K562 (cell line): ENCODE results near the gene CD96. TPM values are rescaled to one million over a fixed set of nuclear protein-coding genes. Genes with fewer than 3 reads are reported as not detected.

ENCODE experiments used
- ATAC-seq: fragments of 200-7000 bp; cut with Tn5 transposase; 3 replicates; pipeline ENCODE4 v1.9.1; 2020; ENCODE audit warnings: moderate library complexity
- BruUV-seq: library from RNA; stranded (reverse); fragments of 400-500 nt; replicated peaks from 2 replicates; lab custom pipeline; 2021; lab: Mats Ljungman, UMichigan
- CTCF ChIA-PET: fragments of 300-600 bp; formaldehyde crosslinking; extraction: SDS; loops from one replicate; lab custom pipeline; 2021; ENCODE audit warnings: low intra/inter-chr PET ratio; lab: Yijun Ruan, JAX
- POLR2A ChIA-PET: fragments of 300-600, 350-650 bp; sonication (Branson Sonifier 250); formaldehyde crosslinking; extraction: SDS; loops from one replicate; lab custom pipeline; 2021; ENCODE audit warnings: antibody characterized with exemption, inconsistent platforms; lab: Yijun Ruan, JAX
- DNase-seq, 4 experiments: peaks; one replicate each; pipeline versions ENCODE4 v3.0.0 to v3.0.0-alpha.2; 2011 to 2018; ENCODE audit warnings: low spot score in 3 of 4, mixed read lengths in 3 of 4; ENCODE audit errors: extremely low read depth in 1 of 4
- FAIRE-seq: peaks from 2 replicates; lab custom pipeline; 2011; peaks lifted over from hg19 to GRCh38; lab: Jason Lieb, UNC
- H2AFZ ChIP-seq: 2 replicates; pipeline ENCODE4 v1.6.0; 2011; ENCODE audit warnings: low read depth, low read length, control low read depth, inconsistent platforms
- H3K27ac ChIP-seq: fragments of 200-600 bp; 3 replicates; pipeline ENCODE4 v1.8.0; 2011; ENCODE audit warnings: low read depth, mild to moderate bottlenecking, control low read depth, inconsistent platforms, low read length, moderate library complexity, mixed read lengths; ENCODE audit errors: extremely low read depth
- H3K27me3 ChIP-seq, 2 experiments: fragments of 300-600 bp in 1 of 2; 2 replicates in 1 of 2; 3 replicates in 1 of 2; pipeline versions ENCODE4 v1.6.0 to v1.8.0; 2011; ENCODE audit warnings: inconsistent platforms in 2 of 2, low read length in 2 of 2, mild to moderate bottlenecking in 1 of 2, mixed read lengths in 1 of 2, moderate library complexity in 1 of 2; ENCODE audit not compliant: control insufficient read depth in 2 of 2, insufficient read depth in 2 of 2
- H3K36me3 ChIP-seq: fragments of 300-600 bp; 3 replicates; pipeline ENCODE4 v1.8.0; 2011; ENCODE audit warnings: mild to moderate bottlenecking, low read length, inconsistent platforms; ENCODE audit not compliant: control insufficient read depth, insufficient read depth
- H3K4me1 ChIP-seq, 2 experiments: fragments of 200-600 bp in 1 of 2; replicated peaks in 1 of 2; 2 replicates in 1 of 2; 3 replicates in 1 of 2; pipeline versions ENCODE4 v1.5.1 to v1.8.0; 2011; ENCODE audit warnings: inconsistent platforms in 2 of 2, low read length in 2 of 2, mild to moderate bottlenecking in 1 of 2, mixed read lengths in 1 of 2, moderate library complexity in 1 of 2; ENCODE audit not compliant: control insufficient read depth in 2 of 2, insufficient read depth in 2 of 2
- H3K4me2 ChIP-seq: 2 replicates; pipeline ENCODE4 v1.6.1; 2011; ENCODE audit warnings: low read length, control low read depth, inconsistent platforms, mixed read lengths; ENCODE audit not compliant: insufficient read depth
- H3K4me3 ChIP-seq: fragments of 200-600 bp; sonication (generic), shearing (Covaris generic); 2 replicates; pipeline ENCODE4 v1.5.1; 2016; ENCODE audit warnings: control low read depth, inconsistent platforms
- H3K79me2 ChIP-seq: fragments of 200-600 bp; 3 replicates; pipeline ENCODE4 v1.8.0; 2011; ENCODE audit warnings: low read length, inconsistent platforms; ENCODE audit not compliant: control insufficient read depth, insufficient read depth
- H3K9ac ChIP-seq, 2 experiments: 2 replicates each; pipeline versions ENCODE4 v1.6.0 to v1.6.1; 2011; ENCODE audit warnings: low read depth in 2 of 2, low read length in 2 of 2, control low read depth in 1 of 2, inconsistent platforms in 1 of 2, mild to moderate bottlenecking in 1 of 2, mixed read lengths in 1 of 2; ENCODE audit not compliant: insufficient read depth in 1 of 2
- H3K9me1 ChIP-seq: one replicate; pipeline ENCODE4 v1.6.0; 2011; ENCODE audit warnings: inconsistent platforms, mild to moderate bottlenecking, low read length, moderate library complexity; ENCODE audit not compliant: control insufficient read depth, insufficient read depth
- H3K9me3 ChIP-seq: replicated peaks from 2 replicates; pipeline ENCODE4 v1.5.1; 2011; ENCODE audit warnings: low read depth, low read length, inconsistent platforms; ENCODE audit not compliant: control insufficient read depth, insufficient read depth
- H4K20me1 ChIP-seq: replicated peaks from 2 replicates; pipeline ENCODE4 v1.6.1; 2011; ENCODE audit warnings: low read length, inconsistent platforms, mixed read lengths; ENCODE audit not compliant: control insufficient read depth, insufficient read depth
- ARID2 ChIP-seq: fragments of 450-650 bp; IDR thresholded peaks from 2 replicates; pipeline ENCODE4 v1.6.1; 2017; ENCODE audit warnings: antibody characterized with exemption, mild to moderate bottlenecking
- BACH1 ChIP-seq: fragments of 200-800 bp; sonication (Bioruptor generic); IDR thresholded peaks from 2 replicates; pipeline ENCODE4 v1.6.1; 2016; ENCODE audit warnings: missing genetic modification characterization, missing compliant biosample characterization
- GTF2A2 ChIP-seq: IDR thresholded peaks from 2 replicates; pipeline ENCODE4 v1.6.1; 2016; ENCODE audit warnings: mild to moderate bottlenecking, missing genetic modification characterization, missing compliant biosample characterization
- KDM4B ChIP-seq, 2 experiments: fragments of 450-650 bp in 1 of 2; sonication (generic) in 1 of 2; IDR thresholded peaks; 2 replicates each; pipeline ENCODE4 v1.6.1; 2016 to 2017; ENCODE audit warnings: borderline replicate concordance in 2 of 2, antibody characterized with exemption in 1 of 2, low read depth in 1 of 2, mild to moderate bottlenecking in 1 of 2
- LEF1 ChIP-seq: fragments of 450-650 bp; IDR thresholded peaks from 2 replicates; pipeline ENCODE4 v1.6.1; 2016; ENCODE audit warnings: mild to moderate bottlenecking
- NRF1 ChIP-seq, 2 experiments: fragments of 450-650 bp; IDR thresholded peaks in 1 of 2; conservative IDR thresholded peaks in 1 of 2; 2 replicates each; pipeline ENCODE4 v1.6.1; 2014; ENCODE audit warnings: mild to moderate bottlenecking in 2 of 2
- PHF20 ChIP-seq: fragments of 450-650 bp; IDR thresholded peaks from 2 replicates; pipeline ENCODE4 v1.6.1; 2018; ENCODE audit not compliant: partially characterized antibody
- POU5F1 ChIP-seq: fragments of 150-350 bp; IDR thresholded peaks from 2 replicates; pipeline ENCODE4 v1.6.1; 2014; ENCODE audit warnings: borderline replicate concordance, low read length, low read depth, mild to moderate bottlenecking; ENCODE audit not compliant: partially characterized antibody
- ZNF197 ChIP-seq: fragments of 200-800 bp; sonication (Bioruptor generic); IDR thresholded peaks from 2 replicates; pipeline ENCODE4 v1.6.1; 2016; ENCODE audit warnings: low read depth, missing genetic modification characterization, missing compliant biosample characterization
- ZNF507 ChIP-seq: conservative IDR thresholded peaks from 2 replicates; pipeline ENCODE4 v1.6.1; 2017; ENCODE audit warnings: missing genetic modification characterization, missing compliant biosample characterization
- ZNF584 ChIP-seq: fragments of 200-800 bp; sonication (Bioruptor generic); IDR thresholded peaks from 2 replicates; pipeline ENCODE4 v1.6.1; 2016; ENCODE audit warnings: low read depth, mild to moderate bottlenecking, missing genetic modification characterization, missing compliant biosample characterization
- ZNF717 ChIP-seq: fragments of 250-450 bp; sonication (Bioruptor Pico); IDR thresholded peaks from 2 replicates; pipeline ENCODE4 v1.5.0; 2021
- ZNF766 ChIP-seq: fragments of 200-800 bp; sonication (Bioruptor generic); conservative IDR thresholded peaks from 2 replicates; pipeline ENCODE4 v1.6.1; 2016; ENCODE audit warnings: missing genetic modification characterization, missing compliant biosample characterization
- WGBS: fragments of 100-300 bp; shearing (Covaris generic); methylation state at CpG from one replicate; pipeline ENCODE4 v1.1.6; 2016; ENCODE audit warnings: low coverage, mixed read lengths; ENCODE audit not compliant: insufficient coverage; ENCODE audit errors: missing lambda C conversion rate; 5-methylcytosine and 5-hydroxymethylcytosine counted together
- in situ Hi-C: fragments of 300-500 bp; cut with MboI; formaldehyde crosslinking; loops from 4 replicates; pipeline ENCODE4 v1.15.0; 2018; ENCODE audit warnings: inconsistent platforms, mixed read lengths
- intact Hi-C: fragments of 100-400 bp; cut with micrococcal nuclease; formaldehyde crosslinking; loops from 2 replicates; pipeline ENCODE4 v1.14.2; 2022
- polyA plus RNA-seq, 8 experiments: library from polyadenylated mRNA; depleted of rRNA in 4 of 8; stranded (reverse) in 5 of 8; unstranded in 3 of 8; fragments of >200 nt; fragmentation: Nextera tagmentation in 2 of 8; fragmentation: Illumina TruSeq in 1 of 8; extraction: Ambion mirVana in 2 of 8; extraction: Trizol in 1 of 8; gene quantifications; 2 replicates each; pipeline versions ENCODE4 v1.2.1 to v1.2.3, GENCODE V29; 2011 to 2014; ENCODE audit warnings: inconsistent platforms in 1 of 8, missing spikeins in 1 of 8
- total RNA-seq, 7 experiments: library from RNA; depleted of rRNA in 6 of 7; stranded (reverse); fragments of >200 nt in 6 of 7; fragmentation: Illumina TruSeq in 2 of 7; extraction: Trizol in 2 of 7; gene quantifications; 2 replicates each; pipeline versions ENCODE4 v1.2.1 to v1.2.3, GENCODE V29; 2011 to 2021; ENCODE audit warnings: low replicate concordance in 1 of 7
- TF ChIP-seq, protein P1 (sequence below): fragments of 450-650 bp; IDR thresholded peaks from 2 replicates; pipeline ENCODE4 v1.6.1; 2017; ENCODE audit warnings: mild to moderate bottlenecking, moderate library complexity
- TF ChIP-seq, protein P2 (sequence below): fragments of 450-650 bp; formaldehyde crosslinking; conservative IDR thresholded peaks from 2 replicates; pipeline ENCODE4 v1.4.0; 2022; ENCODE audit warnings: mild to moderate bottlenecking, missing genetic modification characterization
- TF ChIP-seq, protein P3 (sequence below), 2 experiments: fragments of 450-650 bp; IDR thresholded peaks; 2 replicates each; pipeline ENCODE4 v1.6.1; 2018; ENCODE audit warnings: mild to moderate bottlenecking in 2 of 2, low read depth in 1 of 2; ENCODE audit not compliant: partially characterized antibody in 2 of 2

Gene CD96
- total and polyA plus RNA-seq, 9 of the 15 experiments (the other 6 are each of a cell fraction or from before 2014, with no cell fraction given), result 0.32 to 5.7 (median 1.2) TPM

DNA sequence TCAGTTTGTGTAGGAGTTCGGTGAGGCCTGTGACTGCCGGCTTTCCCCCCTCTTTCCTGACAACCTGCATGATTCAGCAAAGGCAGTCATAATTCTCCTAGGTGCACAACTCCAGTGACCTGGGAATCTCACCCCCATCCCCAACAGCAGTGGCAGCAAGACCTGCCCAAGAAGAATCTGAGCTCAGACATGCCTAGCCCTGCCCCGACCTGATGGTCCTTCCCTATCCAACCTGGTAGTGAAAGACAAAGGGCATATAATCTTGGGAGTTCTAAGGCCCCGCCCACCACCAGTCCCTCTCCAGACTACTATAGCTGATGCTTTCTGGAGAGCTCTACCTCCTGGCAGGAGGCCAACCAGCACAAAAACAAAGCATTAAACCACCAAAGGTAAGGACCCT is 97.3 kb downstream of the CD96 start:
- no peaks in the 10 kb centered on the region for H3K9me1 ChIP-seq
- H3K27me3 ChIP-seq, result no peaks in the 10 kb centered on the region
- H3K4me3 ChIP-seq, result no peak overlapping the region
- H3K27ac ChIP-seq, result no peak overlapping the region
- no peak overlapping the region for H3K4me2 ChIP-seq
- H3K9me3 ChIP-seq, result no peaks in the 10 kb centered on the region
- ChIA-PET CTCF (no interaction called here), POLR2A (no interaction called here)
- H3K79me2 ChIP-seq, result no peaks in the 10 kb centered on the region
- FAIRE-seq, result no peak
- H3K4me1 ChIP-seq, result no peaks in the 10 kb centered on the region
- no peak overlapping the region for H3K9ac ChIP-seq
- no peak overlapping the region for H2AFZ ChIP-seq
- TF ChIP-seq ZNF717 (CRISPR knock-in tag) (no peak), ZNF584 (CRISPR knock-in tag) (no peak), POU5F1 (no peak), ZNF507 (tag) (no peak), BACH1 (tag) (no peak), KDM4B (IDR thresholded peaks at IDR 0.05; ENCODE audit: borderline replicate concordance in 2 of 2, low read depth in 1 of 2) (no peak), GTF2A2 (tag) (no peak), ZNF197 (CRISPR knock-in tag) (no peak), ZNF766 (no peak), ARID2 (no peak), NRF1 (conservative IDR thresholded peaks at IDR 0.05 in 1 of 2, IDR thresholded peaks at IDR 0.05 in 1 of 2) (no peak), PHF20 (no peak), LEF1 (no peak)
- TF ChIP-seq, protein P1, sequence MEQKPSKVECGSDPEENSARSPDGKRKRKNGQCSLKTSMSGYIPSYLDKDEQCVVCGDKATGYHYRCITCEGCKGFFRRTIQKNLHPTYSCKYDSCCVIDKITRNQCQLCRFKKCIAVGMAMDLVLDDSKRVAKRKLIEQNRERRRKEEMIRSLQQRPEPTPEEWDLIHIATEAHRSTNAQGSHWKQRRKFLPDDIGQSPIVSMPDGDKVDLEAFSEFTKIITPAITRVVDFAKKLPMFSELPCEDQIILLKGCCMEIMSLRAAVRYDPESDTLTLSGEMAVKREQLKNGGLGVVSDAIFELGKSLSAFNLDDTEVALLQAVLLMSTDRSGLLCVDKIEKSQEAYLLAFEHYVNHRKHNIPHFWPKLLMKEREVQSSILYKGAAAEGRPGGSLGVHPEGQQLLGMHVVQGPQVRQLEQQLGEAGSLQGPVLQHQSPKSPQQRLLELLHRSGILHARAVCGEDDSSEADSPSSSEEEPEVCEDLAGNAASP, result no peak
- TF ChIP-seq, protein P2, sequence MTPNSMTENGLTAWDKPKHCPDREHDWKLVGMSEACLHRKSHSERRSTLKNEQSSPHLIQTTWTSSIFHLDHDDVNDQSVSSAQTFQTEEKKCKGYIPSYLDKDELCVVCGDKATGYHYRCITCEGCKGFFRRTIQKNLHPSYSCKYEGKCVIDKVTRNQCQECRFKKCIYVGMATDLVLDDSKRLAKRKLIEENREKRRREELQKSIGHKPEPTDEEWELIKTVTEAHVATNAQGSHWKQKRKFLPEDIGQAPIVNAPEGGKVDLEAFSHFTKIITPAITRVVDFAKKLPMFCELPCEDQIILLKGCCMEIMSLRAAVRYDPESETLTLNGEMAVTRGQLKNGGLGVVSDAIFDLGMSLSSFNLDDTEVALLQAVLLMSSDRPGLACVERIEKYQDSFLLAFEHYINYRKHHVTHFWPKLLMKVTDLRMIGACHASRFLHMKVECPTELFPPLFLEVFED, result no peak
- TF ChIP-seq, protein P3, sequence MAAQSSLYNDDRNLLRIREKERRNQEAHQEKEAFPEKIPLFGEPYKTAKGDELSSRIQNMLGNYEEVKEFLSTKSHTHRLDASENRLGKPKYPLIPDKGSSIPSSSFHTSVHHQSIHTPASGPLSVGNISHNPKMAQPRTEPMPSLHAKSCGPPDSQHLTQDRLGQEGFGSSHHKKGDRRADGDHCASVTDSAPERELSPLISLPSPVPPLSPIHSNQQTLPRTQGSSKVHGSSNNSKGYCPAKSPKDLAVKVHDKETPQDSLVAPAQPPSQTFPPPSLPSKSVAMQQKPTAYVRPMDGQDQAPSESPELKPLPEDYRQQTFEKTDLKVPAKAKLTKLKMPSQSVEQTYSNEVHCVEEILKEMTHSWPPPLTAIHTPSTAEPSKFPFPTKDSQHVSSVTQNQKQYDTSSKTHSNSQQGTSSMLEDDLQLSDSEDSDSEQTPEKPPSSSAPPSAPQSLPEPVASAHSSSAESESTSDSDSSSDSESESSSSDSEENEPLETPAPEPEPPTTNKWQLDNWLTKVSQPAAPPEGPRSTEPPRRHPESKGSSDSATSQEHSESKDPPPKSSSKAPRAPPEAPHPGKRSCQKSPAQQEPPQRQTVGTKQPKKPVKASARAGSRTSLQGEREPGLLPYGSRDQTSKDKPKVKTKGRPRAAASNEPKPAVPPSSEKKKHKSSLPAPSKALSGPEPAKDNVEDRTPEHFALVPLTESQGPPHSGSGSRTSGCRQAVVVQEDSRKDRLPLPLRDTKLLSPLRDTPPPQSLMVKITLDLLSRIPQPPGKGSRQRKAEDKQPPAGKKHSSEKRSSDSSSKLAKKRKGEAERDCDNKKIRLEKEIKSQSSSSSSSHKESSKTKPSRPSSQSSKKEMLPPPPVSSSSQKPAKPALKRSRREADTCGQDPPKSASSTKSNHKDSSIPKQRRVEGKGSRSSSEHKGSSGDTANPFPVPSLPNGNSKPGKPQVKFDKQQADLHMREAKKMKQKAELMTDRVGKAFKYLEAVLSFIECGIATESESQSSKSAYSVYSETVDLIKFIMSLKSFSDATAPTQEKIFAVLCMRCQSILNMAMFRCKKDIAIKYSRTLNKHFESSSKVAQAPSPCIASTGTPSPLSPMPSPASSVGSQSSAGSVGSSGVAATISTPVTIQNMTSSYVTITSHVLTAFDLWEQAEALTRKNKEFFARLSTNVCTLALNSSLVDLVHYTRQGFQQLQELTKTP (IDR thresholded peaks at IDR 0.05; ENCODE audit: low read depth in 1 of 2, partially characterized antibody in 2 of 2), result no peak
- no TSS peak for BruUV-seq
- in situ Hi-C loops (no loop called here), intact Hi-C loops (no loop called here)
- H3K36me3 ChIP-seq, result no peaks in the 10 kb centered on the region
- 0% methylated on average over 1 of the region's 4 CpGs for WGBS
- no peaks in the 10 kb centered on the region for H4K20me1 ChIP-seq
- ATAC-seq, result no peak
- no peak for DNase-seq
